Measurements from ENCODE around the gene ITGA6.

DNA sequence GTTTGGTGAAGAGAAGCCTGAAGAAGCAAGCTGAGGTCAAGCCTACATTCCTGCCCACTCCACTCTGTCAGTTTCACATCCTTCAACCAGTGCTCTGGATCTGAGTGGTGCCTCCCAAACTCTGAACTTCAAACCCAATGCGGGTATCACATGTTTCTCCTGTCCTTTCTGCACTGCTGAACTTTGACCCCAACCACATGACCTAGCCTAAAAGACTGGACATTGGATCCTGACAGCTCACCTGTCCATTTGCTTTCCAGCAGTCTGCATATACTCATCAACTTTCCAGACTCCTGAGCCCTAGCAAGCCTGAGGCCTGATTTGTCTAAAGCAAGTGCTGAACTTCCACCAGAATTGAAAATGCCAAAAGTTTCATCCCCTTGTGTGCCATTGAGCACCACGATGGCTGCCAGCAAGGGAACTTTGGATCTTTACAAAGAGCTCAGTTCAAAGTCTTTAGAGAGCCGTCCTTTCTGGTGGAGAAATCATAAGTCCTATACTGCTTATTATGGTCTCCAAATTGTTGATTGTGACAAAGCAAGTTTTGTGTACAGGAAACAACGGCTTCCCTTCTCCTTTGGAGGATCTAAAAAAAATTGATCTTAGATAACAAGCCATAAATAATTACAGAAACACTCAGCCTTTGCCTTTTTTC lies 37.6 kb upstream of the ITGA6 start:
- TF ChIP-seq CTCF (IDR thresholded peaks at IDR 0.05 in 2 of 3, conservative IDR thresholded peaks at IDR 0.05 in 1 of 3; ENCODE audit: borderline replicate concordance in 1 of 3, insufficient read depth in 1 of 3, low read depth in 2 of 3, low read length in 2 of 3) = no peak
- TF ChIP-seq EZH2 (IDR thresholded peaks at IDR 0.05) = no peak
- TF ChIP-seq EGR1 (IDR thresholded peaks at IDR 0.05; ENCODE audit: low read depth) = no peak
- no peak for TF ChIP-seq ELF1 (IDR thresholded peaks at IDR 0.05; ENCODE audit: borderline replicate concordance, low read depth)

Measured in HCT116 (cell line).